HepG2 (cell line): ENCODE data around the gene ETS1.

Source experiments
- CTCF ChIP-seq: sonication (generic); formaldehyde crosslinking; IDR thresholded peaks from 2 replicates; pipeline ENCODE4 v1.5.0; 2020; ENCODE audit warnings: mild to moderate bottlenecking, missing genetic modification reagents, moderate library complexity
- EP300 ChIP-seq, 3 experiments: sonication (generic) in 1 of 3; formaldehyde crosslinking in 1 of 3; IDR thresholded peaks; 2 replicates each; pipeline versions ENCODE4 v1.5.1 to v1.6.1; 2011 to 2020; ENCODE audit warnings: low read depth in 2 of 3, low read length in 2 of 3, borderline replicate concordance in 1 of 3, improper control_type of control experiment in 1 of 3, mild to moderate bottlenecking in 1 of 3, missing genetic modification reagents in 1 of 3, moderate library complexity in 1 of 3
- GFI1 ChIP-seq: sonication (generic); formaldehyde crosslinking; IDR thresholded peaks from 2 replicates; pipeline ENCODE4 v1.5.0; 2020; ENCODE audit warnings: missing genetic modification reagents, mild to moderate bottlenecking, borderline replicate concordance
- JUND ChIP-seq: sonication (generic); formaldehyde crosslinking; IDR thresholded peaks from 2 replicates; pipeline ENCODE4 v1.8.0; 2022; ENCODE audit warnings: mild to moderate bottlenecking, missing genetic modification reagents
- NFYB ChIP-seq: sonication (generic); formaldehyde crosslinking; IDR thresholded peaks from 2 replicates; pipeline ENCODE4 v1.4.0; 2020; ENCODE audit warnings: missing genetic modification reagents
- POLR2A ChIP-seq, 2 experiments: IDR thresholded peaks; 2 replicates each; pipeline ENCODE4 v1.6.1; 2011; ENCODE audit warnings: low read depth in 2 of 2, low read length in 2 of 2, mild to moderate bottlenecking in 1 of 2, moderate library complexity in 1 of 2; ENCODE audit not compliant: insufficient read depth in 1 of 2
- POLR2AphosphoS5 ChIP-seq: IDR thresholded peaks from 2 replicates; pipeline ENCODE4 v1.6.1; 2012; ENCODE audit warnings: low read depth, low read length
- PRDM15 ChIP-seq: sonication (generic); formaldehyde crosslinking; IDR thresholded peaks from 2 replicates; pipeline ENCODE4 v1.4.0; 2020; ENCODE audit warnings: missing genetic modification reagents
- SMARCE1 ChIP-seq: fragments of 450-650 bp; IDR thresholded peaks from 2 replicates; pipeline ENCODE4 v1.6.1; 2017; ENCODE audit warnings: borderline replicate concordance
- ZNF44 ChIP-seq: sonication (generic); formaldehyde crosslinking; IDR thresholded peaks from 2 replicates; pipeline ENCODE4 v1.5.1; 2020; ENCODE audit warnings: mild to moderate bottlenecking, missing genetic modification reagents
- ZNF441 ChIP-seq: sonication (generic); formaldehyde crosslinking; IDR thresholded peaks from 2 replicates; pipeline ENCODE4 v1.7.0; 2021; ENCODE audit warnings: missing genetic modification reagents, borderline replicate concordance
- ZNF446 ChIP-seq: sonication (generic); formaldehyde crosslinking; IDR thresholded peaks from 2 replicates; pipeline ENCODE4 v1.5.0; 2020; ENCODE audit warnings: mild to moderate bottlenecking, missing genetic modification reagents

GRCh38 chr11:128462922-128463321, 124.4 kb downstream of the ETS1 start:
- TF ChIP-seq CTCF (no peak), ZNF441 (CRISPR knock-in tag) (no peak), PRDM15 (CRISPR knock-in tag) (no peak), ZNF446 (no peak), POLR2A (IDR thresholded peaks at IDR 0.05; ENCODE audit: insufficient read depth in 1 of 2, low read depth in 2 of 2, low read length in 2 of 2) (no peak), NFYB (CRISPR knock-in tag) (no peak), ZNF44 (CRISPR knock-in tag) (no peak), POLR2AphosphoS5 (no peak), EP300 (IDR thresholded peaks at IDR 0.05; ENCODE audit: low read depth in 2 of 2, low read length in 2 of 2) (no peak), EP300 (CRISPR knock-in tag; IDR thresholded peaks at IDR 0.05; ENCODE audit: borderline replicate concordance) (no peak), JUND (CRISPR knock-in tag) (no peak), SMARCE1 (no peak), GFI1 (no peak)
